ENCODE data around the gene SGPP2.
"Not testable (repeated sequence)": the region's sequence is repeated elsewhere in the genome, so short reads cannot be mapped to it uniquely, and the experiment has no call there.

Gene SGPP2

GRCh38 chr2:222572751-222573174 lies 148.4 kb downstream of the SGPP2 start:
- CTCF ChIA-PET = interaction anchor here (0.7 kb wide), 1 partner anchor 32 kb away, joined by 5 read pairs; no protein-coding TSS in a partner anchor
- POLR2A ChIA-PET = no interaction called here
- TF ChIP-seq FOXA1 (IDR thresholded peaks at IDR 0.05) = no peak
- TF ChIP-seq SP1 (IDR thresholded peaks at IDR 0.05) = no peak
- TF ChIP-seq CTBP1 (IDR thresholded peaks at IDR 0.05; ENCODE audit: borderline replicate concordance) = no peak
- TF ChIP-seq PKNOX1 (IDR thresholded peaks at IDR 0.05) = no peak
- no peak for TF ChIP-seq ZNF384 (IDR thresholded peaks at IDR 0.05)
- TF ChIP-seq ELF4 (IDR thresholded peaks at IDR 0.05) = no peak
- TF ChIP-seq ARNT (IDR thresholded peaks at IDR 0.05) = no peak
- DNase-seq (ENCODE audit: extremely low spot score) = no peak

GRCh38 chr2:222575618-222576017 lies 151.3 kb downstream of the SGPP2 start:
- no peak for TF ChIP-seq HDGF (IDR thresholded peaks at IDR 0.05; ENCODE audit: borderline replicate concordance)
- TF ChIP-seq FOXM1 (IDR thresholded peaks at IDR 0.05; ENCODE audit: borderline replicate concordance) = no peak
- no peak for TF ChIP-seq CTBP1 (IDR thresholded peaks at IDR 0.05; ENCODE audit: borderline replicate concordance)
- TF ChIP-seq L3MBTL2 (conservative IDR thresholded peaks at IDR 0.05) = no peak
- TF ChIP-seq BHLHE40 (IDR thresholded peaks at IDR 0.05; ENCODE audit: borderline replicate concordance) = no peak
- no peak for TF ChIP-seq ZNF384 (IDR thresholded peaks at IDR 0.05)
- no peak for TF ChIP-seq NFRKB (IDR thresholded peaks at IDR 0.05)
- no peak for TF ChIP-seq ARNT (IDR thresholded peaks at IDR 0.05)
- TF ChIP-seq FOXK2 (IDR thresholded peaks at IDR 0.05) = no peak
- TF ChIP-seq ELF4 (IDR thresholded peaks at IDR 0.05) = no peak
- no peak for TF ChIP-seq FOXA1 (IDR thresholded peaks at IDR 0.05)
- TF ChIP-seq TARDBP (IDR thresholded peaks at IDR 0.05) = no peak
- CTCF ChIA-PET = no interaction called here
- POLR2A ChIA-PET = no interaction called here

DNA sequence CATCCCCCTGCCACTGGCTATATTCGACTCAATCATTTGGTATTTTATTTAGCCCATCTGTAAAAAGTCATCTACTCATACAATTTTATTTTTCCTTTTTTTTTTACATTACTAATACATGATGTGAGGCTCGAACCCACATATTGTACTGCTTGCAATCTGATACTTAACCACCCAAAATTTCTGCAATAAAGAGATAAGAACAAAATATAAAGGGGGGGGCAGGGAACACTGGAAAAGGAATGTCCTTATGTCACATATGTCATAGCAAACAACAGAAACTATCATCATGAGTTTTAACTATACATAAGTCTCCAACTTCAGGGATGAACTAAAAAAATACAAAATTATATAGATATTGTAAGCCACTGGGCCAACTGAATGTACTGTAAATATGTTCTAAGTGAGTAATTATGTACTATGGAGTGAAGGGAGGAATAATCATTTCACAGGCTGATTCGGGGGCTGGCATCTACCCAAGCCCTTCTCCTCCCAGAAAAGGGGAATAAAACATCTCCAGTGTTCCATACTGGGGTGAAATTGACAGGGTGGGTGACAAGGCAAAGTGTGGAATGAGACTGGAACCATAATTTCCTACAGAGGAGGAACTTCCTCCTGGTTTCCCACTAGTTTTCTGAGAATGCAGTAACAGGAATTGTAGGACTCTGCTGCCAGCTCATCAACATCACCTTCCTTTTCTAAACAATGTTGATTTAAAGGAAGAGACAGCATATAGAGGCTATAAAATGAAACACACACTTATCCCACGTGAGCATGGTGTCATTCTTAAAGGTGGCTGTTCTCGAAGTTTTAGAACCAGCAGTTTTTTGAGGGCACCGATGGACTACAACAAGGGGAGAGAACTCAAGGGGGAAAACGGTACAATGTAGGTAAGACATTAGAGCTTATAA lies 152.1 kb downstream of the SGPP2 start:
- TF ChIP-seq HDGF (IDR thresholded peaks at IDR 0.05; ENCODE audit: borderline replicate concordance) (no peak), SP1 (IDR thresholded peaks at IDR 0.05) (no peak), ELF4 (IDR thresholded peaks at IDR 0.05) (no peak), ZNF384 (IDR thresholded peaks at IDR 0.05) (no peak), FOXA1 (IDR thresholded peaks at IDR 0.05) (no peak), FOXK2 (IDR thresholded peaks at IDR 0.05) (no peak)
- DNase-seq (ENCODE audit: extremely low spot score) = no peak
- POLR2A ChIA-PET = no interaction called here
- CTCF ChIA-PET = no interaction called here

More at GRCh38 chr2:222575618-222576017, 151.3 kb downstream of the SGPP2 start:
- DNase-seq (ENCODE audit: extremely low spot score) = no peak

DNA sequence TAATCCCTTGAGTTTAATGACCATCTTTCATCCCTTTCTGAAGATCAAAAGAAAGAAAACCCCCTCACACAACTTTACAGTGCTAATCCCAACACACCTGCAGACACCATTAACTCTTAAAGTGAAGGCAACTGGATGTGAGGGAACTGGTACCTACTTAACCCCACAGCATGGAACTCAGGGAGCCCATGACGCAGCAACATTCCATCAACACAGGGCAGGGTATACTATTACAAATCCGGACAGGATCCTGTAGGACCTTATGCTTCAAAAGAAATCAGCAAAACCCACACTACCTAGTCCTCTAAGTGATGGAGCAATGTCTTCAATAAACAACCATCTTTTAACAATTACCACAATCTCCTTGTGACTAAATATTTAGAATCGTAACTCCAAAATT lies 153.0 kb downstream of the SGPP2 start:
- no peak for TF ChIP-seq FOXM1 (IDR thresholded peaks at IDR 0.05; ENCODE audit: borderline replicate concordance)
- TF ChIP-seq BHLHE40 (IDR thresholded peaks at IDR 0.05; ENCODE audit: borderline replicate concordance) = no peak
- TF ChIP-seq FOXK2 (IDR thresholded peaks at IDR 0.05) = no peak
- TF ChIP-seq LEF1 (IDR thresholded peaks at IDR 0.05; ENCODE audit: borderline replicate concordance) = no peak
- TF ChIP-seq FOXA1 (IDR thresholded peaks at IDR 0.05) = no peak
- no peak for TF ChIP-seq ELF4 (IDR thresholded peaks at IDR 0.05)
- TF ChIP-seq HDGF (IDR thresholded peaks at IDR 0.05; ENCODE audit: borderline replicate concordance) = no peak
- no peak for TF ChIP-seq TARDBP (IDR thresholded peaks at IDR 0.05)
- TF ChIP-seq CTBP1 (IDR thresholded peaks at IDR 0.05; ENCODE audit: borderline replicate concordance) = no peak
- TF ChIP-seq L3MBTL2 (conservative IDR thresholded peaks at IDR 0.05) = no peak
- no peak for TF ChIP-seq SUZ12 (IDR thresholded peaks at IDR 0.05)
- no peak for TF ChIP-seq ARNT (IDR thresholded peaks at IDR 0.05)
- no peak for TF ChIP-seq NFRKB (IDR thresholded peaks at IDR 0.05)
- no peak for TF ChIP-seq ZNF384 (IDR thresholded peaks at IDR 0.05)
- no peak for TF ChIP-seq SP1 (IDR thresholded peaks at IDR 0.05)
- no peak for TF ChIP-seq PKNOX1 (IDR thresholded peaks at IDR 0.05)
- POLR2A ChIA-PET = no interaction called here
- DNase-seq (ENCODE audit: extremely low spot score) = no peak
- CTCF ChIA-PET = no interaction called here

DNA sequence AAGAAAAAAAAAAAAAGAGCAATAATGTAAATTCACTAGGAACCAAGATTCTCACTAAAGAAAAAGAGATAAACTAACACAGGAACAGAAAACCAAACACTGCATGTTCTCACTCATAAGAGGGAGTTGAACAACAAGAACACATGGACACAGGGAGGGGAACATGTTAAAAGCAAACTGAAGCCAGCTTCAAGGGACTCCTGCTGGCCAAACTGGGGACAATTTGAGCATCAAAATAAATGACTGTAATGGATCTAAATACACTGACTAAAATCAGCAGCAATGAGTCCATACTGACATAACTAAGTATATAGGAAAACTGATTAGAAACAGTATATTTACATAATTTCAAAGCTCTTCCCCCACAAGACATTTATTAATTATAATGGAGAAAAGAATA lies 158.6 kb downstream of the SGPP2 start:
- CTCF ChIA-PET = no interaction called here
- no peak for DNase-seq (ENCODE audit: extremely low spot score)
- POLR2A ChIA-PET = no interaction called here
- no peak for TF ChIP-seq ZNF384 (IDR thresholded peaks at IDR 0.05)
- TF ChIP-seq NFRKB (IDR thresholded peaks at IDR 0.05) = no peak
- no peak for TF ChIP-seq FOXA1 (IDR thresholded peaks at IDR 0.05)
- TF ChIP-seq FOXK2 (IDR thresholded peaks at IDR 0.05) = no peak
- TF ChIP-seq ARNT (IDR thresholded peaks at IDR 0.05) = no peak
- no peak for TF ChIP-seq CTBP1 (IDR thresholded peaks at IDR 0.05; ENCODE audit: borderline replicate concordance)
- no peak for TF ChIP-seq SP1 (IDR thresholded peaks at IDR 0.05)
- TF ChIP-seq SUZ12 (IDR thresholded peaks at IDR 0.05) = no peak
- TF ChIP-seq PKNOX1 (IDR thresholded peaks at IDR 0.05) = no peak
- TF ChIP-seq FOXM1 (IDR thresholded peaks at IDR 0.05; ENCODE audit: borderline replicate concordance) = no peak
- TF ChIP-seq BHLHE40 (IDR thresholded peaks at IDR 0.05; ENCODE audit: borderline replicate concordance) = no peak
- no peak for TF ChIP-seq LEF1 (IDR thresholded peaks at IDR 0.05; ENCODE audit: borderline replicate concordance)
- TF ChIP-seq TARDBP (IDR thresholded peaks at IDR 0.05) = no peak
- no peak for TF ChIP-seq HDGF (IDR thresholded peaks at IDR 0.05; ENCODE audit: borderline replicate concordance)
- no peak for TF ChIP-seq L3MBTL2 (conservative IDR thresholded peaks at IDR 0.05)

DNA sequence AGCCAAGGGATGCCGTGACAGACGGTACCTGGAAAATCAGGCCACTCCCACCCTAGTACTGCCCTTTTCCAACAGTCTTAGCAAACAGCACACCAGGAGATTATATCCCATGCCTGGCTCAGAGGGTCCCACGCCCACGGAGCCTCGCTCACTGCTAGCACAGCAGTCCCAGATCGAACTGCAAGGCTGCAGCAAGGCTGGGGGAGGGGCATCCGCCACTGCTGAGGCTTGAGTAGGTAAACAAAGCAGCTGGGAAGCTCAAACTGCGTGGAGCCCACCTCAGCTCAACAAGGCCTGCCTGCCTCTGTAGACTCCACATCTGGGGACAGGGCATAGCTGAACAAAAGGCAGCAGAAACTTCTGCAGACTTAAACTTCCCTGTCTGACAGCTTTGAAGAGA lies 160.2 kb downstream of the SGPP2 start:
- CTCF ChIA-PET, POLR2A ChIA-PET: not testable (repeated sequence)

More for the DNA sequence above, 160.2 kb downstream of the SGPP2 start:
- DNase-seq (ENCODE audit: extremely low spot score) = not testable (repeated sequence)
